ENCODE data around the gene CLMN.
"Not testable (repeated sequence)": the region's sequence is repeated elsewhere in the genome, so short reads cannot be mapped to it uniquely, and the experiment has no call there.

Gene CLMN

DNA sequence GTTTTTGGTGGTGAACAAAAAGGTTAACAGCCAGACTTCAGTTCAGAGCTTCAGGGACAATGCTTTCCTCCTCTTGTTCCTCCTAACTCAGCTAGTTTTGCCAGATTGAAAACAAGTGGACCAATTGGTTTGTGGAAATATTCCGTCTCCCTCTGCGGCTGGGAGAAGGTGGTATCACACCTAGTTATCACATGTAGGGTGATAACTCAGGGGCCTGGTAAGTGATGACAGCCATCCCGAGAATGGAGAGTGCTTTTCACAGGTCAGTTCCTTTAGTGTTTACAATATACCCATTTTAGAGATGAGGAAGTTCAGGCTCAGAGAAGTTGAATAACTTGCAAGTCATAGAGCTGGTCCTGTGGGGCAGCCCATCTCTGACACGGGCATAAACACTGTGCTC is 101.7 kb downstream of the CLMN start:
- no peak for DNase-seq (ENCODE audit: low read depth)

DNA sequence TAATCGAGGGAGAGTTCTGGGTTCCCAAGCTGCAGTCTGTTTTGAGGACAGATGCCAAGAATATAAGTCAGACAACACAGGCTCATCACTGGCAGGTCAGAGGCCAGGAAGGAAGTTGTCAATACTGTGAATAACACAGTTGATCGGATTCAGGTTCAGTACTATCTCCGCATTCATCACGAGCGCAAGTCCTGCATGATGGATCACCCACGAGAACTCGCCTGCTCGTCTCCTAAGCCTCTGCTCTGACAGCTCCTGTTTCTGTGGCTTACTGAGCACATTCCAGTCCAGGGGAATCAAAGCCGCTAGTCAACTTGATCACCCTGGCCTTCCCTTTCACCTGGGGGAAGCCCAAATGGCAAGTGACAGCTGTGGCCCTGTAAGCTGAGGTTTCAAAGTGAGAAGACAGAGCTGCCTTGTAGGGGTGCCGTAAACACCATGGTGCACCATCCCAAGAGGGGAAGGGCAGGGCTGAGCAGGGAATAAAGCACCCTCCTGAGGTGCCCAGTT is 102.3 kb downstream of the CLMN start:
- no peak for DNase-seq (ENCODE audit: low read depth)

DNA sequence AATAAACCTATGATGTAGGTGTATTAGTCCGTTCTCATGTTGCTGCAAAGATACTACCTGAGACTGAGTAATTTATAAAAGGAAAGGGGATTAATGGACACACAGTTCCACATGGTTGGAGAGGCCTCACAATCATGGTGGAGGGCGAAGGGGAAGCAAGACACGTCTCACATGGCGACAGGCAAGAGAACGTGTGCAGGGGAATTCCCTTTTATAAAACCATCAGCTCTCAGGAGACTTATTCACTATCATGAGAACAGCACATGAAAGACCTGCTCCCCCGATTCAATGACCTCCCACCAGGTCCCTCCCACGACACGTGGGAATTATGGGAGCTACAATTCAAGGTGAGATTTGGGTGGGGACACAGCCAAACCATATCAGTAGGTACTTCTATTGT is 103.7 kb downstream of the CLMN start:
- DNase-seq (ENCODE audit: low read depth) = no peak

DNA sequence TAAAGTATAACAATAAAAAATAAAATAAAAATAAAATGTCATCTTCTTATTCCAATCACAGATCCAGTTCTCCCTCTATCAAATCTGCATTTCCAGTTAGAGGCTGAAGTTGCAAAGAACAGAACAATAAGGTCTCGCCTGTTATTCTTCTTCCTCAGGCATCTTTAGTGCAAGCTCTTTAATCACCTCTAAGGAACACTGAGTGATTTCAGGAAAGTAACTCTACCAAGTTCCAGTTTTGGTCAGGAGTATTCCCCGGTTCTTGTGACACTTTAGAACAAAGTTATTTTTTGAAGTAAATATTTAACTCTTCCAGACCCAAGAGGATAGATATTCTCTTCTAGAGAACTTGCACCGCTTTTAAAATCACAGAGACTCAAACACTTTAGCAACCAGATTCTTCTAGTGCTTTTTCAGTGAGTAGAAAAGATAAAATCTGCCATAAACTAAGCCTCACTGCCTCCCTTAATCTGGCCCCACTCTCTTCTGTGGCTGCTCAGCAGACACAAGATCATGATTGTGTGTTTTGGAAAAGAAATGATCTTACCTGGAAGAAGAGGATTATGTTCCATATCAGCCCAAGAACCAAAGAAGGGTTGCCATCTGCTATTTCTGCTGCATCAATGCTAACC is 104.5 kb downstream of the CLMN start:
- no peak for DNase-seq (ENCODE audit: low read depth)

DNA sequence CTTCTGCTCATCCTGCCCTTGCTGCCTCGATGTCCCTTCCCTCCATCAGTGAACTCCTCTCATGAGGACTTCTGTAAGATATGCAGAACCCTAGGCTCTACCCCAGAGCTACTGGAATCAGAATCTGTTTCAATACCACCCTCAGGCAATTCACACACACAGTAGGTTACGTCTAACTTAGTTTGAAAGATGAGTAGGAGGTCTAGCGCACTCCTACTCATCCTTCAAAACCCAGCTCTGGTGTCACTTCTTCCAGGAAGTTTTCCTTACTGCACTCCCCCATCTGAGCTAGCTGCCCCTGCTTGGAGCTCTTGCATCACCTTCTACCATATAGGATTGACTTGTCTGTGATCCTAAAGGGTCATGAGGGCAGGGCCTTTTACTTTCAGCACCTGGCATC is 105.9 kb downstream of the CLMN start:
- no peak for DNase-seq (ENCODE audit: low read depth)

DNA sequence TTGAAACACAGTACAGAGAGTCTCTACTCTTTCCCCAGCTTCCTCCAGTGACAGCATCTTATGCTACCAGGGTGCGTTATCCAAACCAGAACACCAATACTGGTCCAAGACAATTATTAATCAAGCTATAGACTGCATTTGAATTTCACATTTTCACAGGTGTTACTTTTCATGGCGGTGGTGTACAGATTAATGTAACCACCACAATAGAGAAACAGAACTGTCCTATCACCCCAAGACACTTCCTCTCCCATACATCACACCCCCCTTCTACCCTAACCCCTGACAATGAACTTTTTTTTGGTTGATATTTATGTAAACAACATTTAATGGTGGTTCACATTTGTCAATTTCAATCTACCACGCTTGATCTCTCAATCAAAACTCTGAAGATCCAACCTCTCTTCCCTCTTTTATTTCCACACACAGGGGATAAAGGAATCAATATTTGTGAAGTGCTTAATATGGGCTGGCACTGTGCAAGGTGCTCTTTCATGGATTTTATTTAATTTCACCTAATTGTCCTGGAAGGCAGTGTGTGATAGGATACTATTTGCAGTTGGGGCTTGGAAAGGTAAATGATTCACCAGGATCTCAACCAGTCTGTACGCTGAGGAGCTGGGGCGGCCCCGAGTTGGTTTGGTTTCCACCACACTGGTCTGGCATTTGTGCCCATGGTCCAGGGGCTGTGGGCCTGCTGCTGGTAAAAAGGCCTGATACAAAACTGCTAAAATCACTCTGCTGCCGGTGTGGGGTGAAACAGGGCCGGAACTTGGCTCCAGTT is 107.8 kb downstream of the CLMN start:
- DNase-seq (ENCODE audit: low read depth) = no peak

DNA sequence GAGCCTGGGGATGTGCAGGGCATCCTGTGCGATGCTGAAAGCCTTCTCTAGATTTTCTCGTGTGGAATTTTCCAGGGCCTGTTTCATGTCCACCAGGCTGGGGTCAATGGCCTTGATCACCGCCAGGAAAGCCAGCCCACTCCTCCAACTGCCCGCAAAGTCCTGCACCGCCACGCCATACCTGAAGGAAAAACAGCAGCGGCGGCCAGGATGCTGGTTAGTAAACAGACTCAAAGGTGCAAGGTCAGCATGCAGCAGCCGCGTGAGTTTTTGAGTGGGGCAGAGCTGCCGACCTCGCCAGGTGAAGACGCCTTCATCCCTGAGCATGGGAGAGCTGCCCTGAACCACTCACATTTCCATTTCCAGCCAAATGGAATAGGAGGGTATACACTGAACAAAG is 109.0 kb downstream of the CLMN start:
- no peak for DNase-seq (ENCODE audit: low read depth)

DNA sequence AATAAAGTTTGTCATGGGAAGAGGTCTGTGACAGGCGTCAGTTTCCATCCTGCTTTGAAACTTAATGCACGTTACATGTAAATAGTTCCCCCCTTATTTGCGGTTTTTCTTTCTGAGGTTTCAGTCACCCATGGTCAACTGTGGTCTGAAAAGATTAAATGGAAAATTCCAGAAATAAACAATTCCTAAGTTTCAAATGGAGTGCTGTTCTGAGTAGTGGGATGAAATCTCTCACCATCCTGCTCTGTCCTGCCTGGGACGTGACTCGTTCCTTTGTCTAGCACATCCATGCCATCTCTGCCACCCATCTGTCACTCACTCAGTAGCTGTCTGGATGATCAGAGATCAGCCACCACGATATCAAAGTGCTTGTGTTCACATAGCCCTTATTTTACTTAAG is 111.1 kb downstream of the CLMN start:
- DNase-seq (ENCODE audit: low read depth) = no peak

DNA sequence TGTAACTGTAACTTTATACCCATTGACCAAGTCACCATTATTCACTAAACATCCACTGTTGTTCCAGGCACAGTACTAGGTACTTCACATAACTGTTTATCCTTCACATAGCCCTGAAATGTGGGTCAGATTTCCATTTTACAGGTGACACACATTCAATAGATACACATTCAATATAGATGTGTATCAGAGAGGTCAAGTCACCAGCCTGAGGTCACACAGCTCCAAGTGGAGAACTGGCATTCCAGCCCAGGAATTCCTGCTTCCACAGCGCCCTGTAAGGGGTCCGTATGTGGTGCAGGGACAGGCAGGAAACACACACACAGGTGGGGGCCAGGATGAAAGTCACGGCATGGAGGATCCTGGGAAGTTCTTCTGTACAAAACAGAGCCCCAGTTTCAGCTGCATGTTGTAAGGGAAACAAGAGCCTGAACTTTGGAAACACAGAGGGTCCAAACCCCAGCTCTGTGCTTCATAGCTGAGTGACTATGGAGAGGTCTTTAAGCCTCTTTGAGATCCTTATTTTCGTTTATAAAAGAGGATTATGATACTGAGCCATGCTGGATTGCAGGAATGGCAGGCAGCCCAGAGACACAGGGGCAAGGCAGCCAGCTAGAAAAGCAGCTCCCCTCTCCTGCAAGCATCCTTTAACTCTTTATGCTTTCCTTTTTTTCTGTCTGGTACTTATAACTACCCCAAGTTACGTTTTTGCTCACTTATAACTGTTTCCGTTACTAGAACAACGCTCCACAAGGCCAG is 112.1 kb downstream of the CLMN start:
- DNase-seq (ENCODE audit: low read depth) = no peak

DNA sequence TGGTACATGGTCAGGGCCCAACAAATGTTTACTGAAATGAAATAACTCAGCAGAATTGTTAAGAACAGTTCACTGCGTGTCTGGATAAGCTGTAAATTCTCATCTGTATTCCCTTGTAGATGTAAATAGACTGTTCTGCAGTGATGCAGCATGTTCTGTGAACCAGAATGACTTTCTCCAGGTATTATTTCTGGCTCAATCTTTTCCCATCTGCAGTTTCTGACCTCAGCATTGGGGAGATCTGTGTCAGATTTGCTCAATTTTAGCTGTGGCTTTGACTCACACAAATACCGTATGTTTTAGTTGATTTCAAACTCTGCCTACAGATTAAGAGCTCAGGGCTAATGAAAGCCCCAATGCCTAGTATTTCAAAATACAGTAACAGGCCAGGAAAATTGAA is 113.2 kb downstream of the CLMN start:
- no peak for DNase-seq (ENCODE audit: low read depth)

DNA sequence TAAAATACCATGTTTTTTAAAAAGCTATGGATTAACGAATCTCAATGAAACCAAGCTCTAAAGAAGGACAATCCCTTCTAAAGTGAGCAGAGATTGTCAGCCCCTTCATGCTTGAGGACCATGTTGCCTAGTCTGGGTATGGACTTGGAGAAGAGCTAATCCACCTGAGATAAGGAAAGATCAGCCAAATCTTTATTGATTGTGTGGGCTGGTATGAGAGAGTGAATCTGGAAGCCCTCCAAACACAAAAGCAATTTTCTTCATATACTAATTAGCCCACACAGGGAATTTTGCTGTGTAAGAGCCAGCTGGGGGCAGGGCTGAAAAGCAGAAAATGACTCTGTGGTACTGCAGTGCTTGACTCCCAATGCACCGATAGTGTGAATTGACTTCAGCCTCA is 115.0 kb downstream of the CLMN start:
- no peak for DNase-seq (ENCODE audit: low read depth)

DNA sequence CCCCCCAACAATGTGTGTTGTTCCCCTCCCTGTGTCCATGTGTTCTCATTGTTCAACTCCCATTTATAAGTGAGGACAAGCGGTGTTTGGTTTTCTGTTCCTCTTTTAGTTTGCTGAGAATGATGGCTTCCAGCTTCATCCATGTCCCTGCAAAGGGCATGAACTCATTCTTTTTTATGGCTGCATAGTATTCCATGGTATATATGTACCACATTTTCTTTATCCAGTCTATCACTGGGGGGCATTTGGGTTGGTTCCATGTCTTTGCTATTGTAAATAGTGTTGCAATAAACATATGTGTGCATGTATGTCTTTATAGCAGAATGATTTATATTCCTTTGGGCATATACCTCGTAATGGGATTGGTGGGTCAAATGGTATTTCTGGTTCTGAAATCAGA is 118.0 kb downstream of the CLMN start:
- DNase-seq (ENCODE audit: low read depth) = not testable (repeated sequence)

DNA sequence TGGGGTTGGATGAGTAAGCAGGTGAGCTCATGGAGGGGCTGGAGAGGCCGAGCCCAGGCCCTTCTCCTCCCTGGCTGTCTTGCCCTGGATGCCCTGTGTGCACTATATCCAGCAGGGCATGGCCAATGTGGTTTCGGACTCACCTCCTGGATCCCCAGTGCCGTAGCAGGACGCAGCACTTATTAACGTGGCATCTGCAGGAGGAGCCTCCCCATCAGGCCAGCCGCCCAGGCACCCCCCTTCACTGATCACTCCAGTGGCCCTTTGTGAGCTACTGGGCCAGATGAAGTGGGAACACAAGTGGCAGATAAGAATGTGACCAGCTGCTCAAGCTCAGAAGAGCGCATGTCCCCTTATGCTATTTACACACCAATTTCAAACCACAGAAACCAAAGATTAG is 119.3 kb downstream of the CLMN start:
- DNase-seq (ENCODE audit: low read depth) = no peak

DNA sequence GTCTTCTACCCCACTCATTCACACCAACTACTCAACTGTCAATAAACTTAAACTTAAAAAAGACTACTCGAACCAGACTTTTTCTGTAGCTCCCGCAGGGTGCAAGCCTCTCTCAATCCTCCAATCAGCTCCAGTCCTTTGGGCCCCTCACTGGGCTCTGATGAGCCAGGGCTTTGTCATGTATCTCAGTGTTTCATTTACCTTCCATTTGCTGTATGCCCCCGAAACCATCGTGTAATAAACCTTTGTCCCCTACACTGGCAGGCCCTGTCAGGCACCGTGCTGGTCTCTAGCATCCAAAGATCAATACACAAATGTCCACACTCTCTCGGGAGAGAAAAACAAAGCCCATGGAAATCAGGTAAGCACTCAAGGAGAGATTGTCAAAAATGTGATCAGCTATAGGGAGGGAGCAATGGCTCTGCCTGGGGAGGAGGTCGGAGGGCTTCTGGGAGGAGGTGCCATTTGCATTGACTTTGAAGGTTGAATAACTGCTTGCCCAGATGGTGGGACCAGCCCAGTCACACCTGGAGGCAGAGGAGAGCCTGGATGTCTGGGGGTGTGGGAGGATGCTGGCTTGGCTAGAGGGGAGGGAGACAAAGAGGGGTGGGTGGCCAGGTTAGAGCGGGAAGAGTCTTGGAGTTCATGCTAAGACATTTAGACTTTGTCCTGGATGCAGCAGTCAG is 120.3 kb downstream of the CLMN start:
- DNase-seq (ENCODE audit: low read depth) = no peak

DNA sequence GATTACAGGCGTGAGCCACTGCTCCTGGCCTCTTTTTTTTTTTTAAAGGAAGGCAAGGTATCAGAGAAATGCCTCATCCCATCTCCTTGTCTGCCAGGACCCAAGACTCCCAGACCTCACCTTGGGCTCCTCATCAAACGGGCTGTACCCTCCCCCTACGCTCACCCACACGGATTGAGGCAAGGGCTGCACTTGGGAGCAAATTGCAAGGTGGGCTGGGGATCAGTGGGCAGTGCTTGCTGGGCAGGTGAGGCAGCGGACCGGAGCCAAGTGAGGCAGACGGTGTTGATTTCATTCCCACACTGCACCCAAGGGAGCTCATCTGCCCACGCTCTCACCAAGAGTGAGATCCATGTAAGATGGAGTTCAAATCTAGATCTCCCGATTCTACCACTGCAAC is 121.4 kb downstream of the CLMN start:
- no peak for DNase-seq (ENCODE audit: low read depth)

DNA sequence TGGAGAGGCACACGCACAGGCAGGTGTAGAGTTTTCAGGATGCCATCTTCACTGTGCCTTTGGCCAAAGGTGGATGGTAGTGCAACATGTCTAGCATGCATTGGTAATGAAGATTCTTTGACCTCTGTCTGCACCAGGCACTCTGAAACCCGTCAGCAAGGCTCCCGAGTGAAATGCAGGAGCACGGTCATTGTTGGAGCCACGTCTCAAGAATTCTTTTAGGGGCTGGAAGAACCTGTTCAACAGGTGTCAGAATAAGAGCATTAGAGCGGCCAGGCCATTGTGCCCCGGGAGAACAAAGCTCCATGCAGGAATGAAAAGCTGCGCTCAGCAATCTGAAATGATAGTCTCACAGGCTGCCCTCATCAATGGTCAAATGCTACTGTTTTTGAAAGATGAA is 122.2 kb downstream of the CLMN start:
- no peak for DNase-seq (ENCODE audit: low read depth)

DNA sequence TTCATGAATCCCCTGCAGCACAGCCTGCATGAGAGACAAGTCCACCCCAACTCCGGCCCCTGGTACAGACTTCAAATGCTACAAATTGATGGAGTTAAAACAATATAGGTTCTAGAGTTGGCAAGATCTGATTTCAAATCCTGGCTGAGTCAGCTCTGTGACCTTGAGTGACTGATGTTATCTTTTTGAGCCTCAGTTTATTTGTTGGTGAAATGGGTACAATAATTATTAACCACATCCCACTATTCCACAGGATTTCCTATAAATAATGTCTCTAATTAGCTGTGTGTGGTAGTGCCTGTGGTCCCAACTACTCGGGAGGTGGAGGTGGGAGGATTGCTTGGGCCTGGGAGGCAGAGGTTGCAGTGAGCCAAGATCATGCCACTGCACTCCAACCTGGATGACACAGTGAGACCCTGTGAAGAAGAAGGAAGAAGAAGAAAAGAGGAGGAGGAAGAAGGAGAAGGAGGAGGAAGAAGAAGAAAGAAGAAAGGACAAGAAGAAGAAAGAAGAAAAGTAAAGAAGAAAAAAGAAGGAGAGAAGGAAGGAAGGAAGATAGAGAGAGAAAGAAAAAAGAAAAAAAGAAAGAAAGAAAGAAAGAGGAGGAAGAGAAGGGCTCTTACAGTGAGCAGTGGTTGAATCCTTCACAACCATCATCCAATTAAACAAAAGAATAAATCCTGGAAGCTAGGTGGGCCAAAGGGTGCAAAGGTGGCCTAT is 122.7 kb downstream of the CLMN start:
- no peak for DNase-seq (ENCODE audit: low read depth)

DNA sequence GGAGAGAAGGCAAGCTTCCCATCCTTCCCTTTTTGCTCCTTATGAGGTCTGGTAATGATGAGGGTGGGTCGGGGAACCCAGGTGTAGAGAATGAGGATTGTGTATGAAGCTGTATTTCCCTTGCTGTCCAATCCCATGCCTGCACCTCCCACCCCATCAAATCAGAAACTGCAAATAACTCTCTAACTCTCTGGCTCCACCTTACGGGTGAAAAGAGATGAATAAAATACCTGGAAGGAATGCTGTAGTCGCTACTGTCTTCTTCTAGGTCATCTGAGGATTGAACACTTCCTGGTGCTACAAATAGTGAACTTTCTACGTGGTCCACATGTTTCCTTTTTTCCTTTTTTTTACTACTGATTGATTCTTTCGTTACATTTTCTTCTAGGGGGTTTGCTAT is 123.4 kb downstream of the CLMN start:
- no peak for DNase-seq (ENCODE audit: low read depth)

DNA sequence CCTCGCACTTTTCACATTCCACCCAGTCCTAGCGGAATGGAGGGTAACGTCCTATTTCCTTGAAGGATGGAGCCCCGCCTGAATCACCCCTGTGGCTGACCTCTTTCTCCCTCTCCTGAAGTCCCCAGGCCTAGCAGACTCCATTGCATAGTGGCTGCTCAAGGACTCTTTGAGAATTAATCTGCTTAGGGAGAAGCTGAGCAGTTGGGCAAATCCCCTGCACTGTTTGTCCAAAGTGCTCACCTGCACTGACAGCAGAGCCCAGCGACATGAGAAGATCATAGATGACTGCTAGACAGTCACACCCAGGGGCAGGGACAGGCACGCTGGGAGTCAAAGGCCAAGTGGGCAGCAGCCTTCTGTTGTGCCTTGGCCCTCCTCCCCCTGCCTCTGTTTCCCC is 124.7 kb downstream of the CLMN start:
- DNase-seq (ENCODE audit: low read depth) = no peak

DNA sequence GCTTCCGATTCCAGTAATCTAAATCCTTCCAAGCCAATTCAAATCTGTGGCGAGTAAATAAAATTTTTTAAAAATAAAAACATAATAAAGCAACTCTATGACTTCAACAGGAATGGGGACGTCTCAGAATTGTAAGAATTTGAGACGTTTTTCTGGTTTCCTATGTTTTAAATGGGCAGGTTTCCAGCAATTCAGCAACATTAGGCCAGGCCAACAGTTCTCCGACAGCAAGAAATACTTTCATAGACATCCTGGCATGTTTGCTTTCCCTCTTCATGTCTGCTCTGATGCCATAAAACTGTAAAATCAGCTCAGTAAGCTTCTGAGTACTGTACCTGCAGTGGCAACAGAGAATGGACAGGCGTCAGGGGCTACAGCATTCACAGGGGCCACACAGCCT is 126.6 kb downstream of the CLMN start:
- DNase-seq (ENCODE audit: low read depth) = no peak

DNA sequence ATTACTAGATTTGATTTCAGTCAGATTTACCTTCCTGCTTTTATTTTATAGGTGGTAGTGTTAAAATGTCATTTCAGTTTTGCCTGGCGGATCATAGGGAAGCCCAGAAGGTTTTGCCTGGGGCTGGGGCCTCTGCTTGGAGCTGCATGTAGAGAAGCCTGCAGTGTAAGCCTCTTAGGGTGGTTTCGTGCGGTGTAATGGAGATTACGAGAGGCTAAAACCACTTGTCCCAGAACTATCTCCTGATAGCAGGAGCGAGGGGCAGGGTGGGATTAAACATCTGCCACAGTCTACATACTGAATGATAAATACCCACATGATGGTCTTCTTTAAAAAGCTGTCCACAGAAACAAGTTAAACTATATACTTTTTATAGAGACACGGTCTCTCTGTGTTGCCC is 127.4 kb downstream of the CLMN start:
- DNase-seq (ENCODE audit: low read depth) = no peak

All from HS-5 (cell line).